NT2/D1 (cell line): Measurements from ENCODE around the gene DHDDS.

Experiments
- SUZ12 ChIP-seq: IDR thresholded peaks from 2 replicates; pipeline ENCODE4 v1.6.1; 2011; ENCODE audit not compliant: insufficient read length, insufficient read depth; ENCODE audit errors: extremely low read depth
- YY1 ChIP-seq: IDR thresholded peaks from 2 replicates; pipeline ENCODE4 v1.6.1; 2011; ENCODE audit not compliant: insufficient read length, insufficient read depth

- TF ChIP-seq SUZ12 (no peak), YY1 (no peak)
These were observed 2.1 kb downstream of the DHDDS start for GRCh38 chr1:26434161-26434752.
